Natural killer cell (primary cell): Measurements from ENCODE around the gene RUFY4. TPM values are rescaled to one million over a fixed set of nuclear protein-coding genes. Genes with fewer than 3 reads are reported as not detected.

ENCODE experiments used
- ATAC-seq, 3 donors: fragments of 150-1000 bp in 2 of 3; fragments of 200-7000 bp in 1 of 3; cut with Tn5 transposase; 1 replicate in 1 of 3; 2 replicates in 2 of 3; pipeline ENCODE4 v1.10.0; 2021; ENCODE audit warnings: mild to moderate bottlenecking in 2 of 3, moderate library complexity in 2 of 3
- DNase-seq, 2 donors: peaks; one replicate each; pipeline versions ENCODE4 v3.0.0 to v3.0.0-alpha.2; 2013 to 2021; ENCODE audit warnings: mixed read lengths in 1 of 2
- H3K27ac ChIP-seq: one replicate; pipeline ENCODE4 v1.5.1; 2013; ENCODE audit warnings: mild to moderate bottlenecking, low read length
- H3K27me3 ChIP-seq: one replicate; pipeline ENCODE4 v1.6.1; 2013; ENCODE audit warnings: low read length; ENCODE audit not compliant: control insufficient read depth, insufficient read depth
- H3K36me3 ChIP-seq: one replicate; pipeline ENCODE4 v1.6.1; 2013; ENCODE audit warnings: low read length; ENCODE audit not compliant: control insufficient read depth, insufficient read depth
- H3K4me1 ChIP-seq: one replicate; pipeline ENCODE4 v1.6.1; 2013; ENCODE audit warnings: low read length; ENCODE audit not compliant: control insufficient read depth, insufficient read depth
- H3K4me3 ChIP-seq: one replicate; pipeline ENCODE4 v1.5.1; 2013; ENCODE audit warnings: low read length
- H3K9me3 ChIP-seq: one replicate; pipeline ENCODE4 v1.6.1; 2013; ENCODE audit warnings: low read length; ENCODE audit not compliant: control insufficient read depth, insufficient read depth
- H3K27ac Mint-ChIP-seq, 2 donors: one replicate each; pipeline ENCODE4 v1.8.0; 2022; ENCODE audit warnings: mild to moderate bottlenecking in 2 of 2, mixed read lengths in 2 of 2, moderate library complexity in 1 of 2
- H3K27me3 Mint-ChIP-seq, 2 donors: one replicate each; pipeline ENCODE4 v1.8.0; 2022; ENCODE audit warnings: low read depth in 2 of 2, mixed read lengths in 2 of 2
- H3K36me3 Mint-ChIP-seq: one replicate; pipeline ENCODE4 v1.8.0; 2022; ENCODE audit warnings: mixed read lengths
- H3K4me1 Mint-ChIP-seq, 2 donors: one replicate each; pipeline ENCODE4 v1.8.0; 2022; ENCODE audit warnings: mixed read lengths in 2 of 2
- H3K4me3 Mint-ChIP-seq: one replicate; pipeline ENCODE4 v1.8.0; 2022; ENCODE audit warnings: mild to moderate bottlenecking, moderate library complexity, mixed read lengths
- H3K9me3 Mint-ChIP-seq, 2 donors: one replicate each; pipeline ENCODE4 v1.8.0; 2022; ENCODE audit warnings: mixed read lengths in 2 of 2
- WGBS: methylation state at CpG from one replicate; pipeline ENCODE4 v1.1.7; 2013; ENCODE audit warnings: missing lambda C conversion rate; ENCODE audit not compliant: insufficient coverage; 5-methylcytosine and 5-hydroxymethylcytosine counted together
- intact Hi-C: fragments of 100-400 bp; cut with micrococcal nuclease; formaldehyde crosslinking; loops from one replicate; pipeline ENCODE4 v1.14.2; 2022
- total RNA-seq, 4 donors: library from RNA; stranded (reverse); fragments of 120-200 nt in 1 of 4; gene quantifications; one replicate each; pipeline versions ENCODE4 v1.2.3 to v1.2.4, GENCODE V29; 2013 to 2022
- TF ChIP-seq, protein P1 (sequence below): fragments of 200-600 bp; IDR thresholded peaks from one replicate; pipeline ENCODE4 v1.8.0; 2022; ENCODE audit warnings: antibody characterized with exemption

The RUFY4 gene
- total RNA-seq, 3 donors from 2014 or later (not counting 1 experiment from before 2014, with no cell fraction given): 0.82 to 3.1 (median 1.8) TPM

DNA sequence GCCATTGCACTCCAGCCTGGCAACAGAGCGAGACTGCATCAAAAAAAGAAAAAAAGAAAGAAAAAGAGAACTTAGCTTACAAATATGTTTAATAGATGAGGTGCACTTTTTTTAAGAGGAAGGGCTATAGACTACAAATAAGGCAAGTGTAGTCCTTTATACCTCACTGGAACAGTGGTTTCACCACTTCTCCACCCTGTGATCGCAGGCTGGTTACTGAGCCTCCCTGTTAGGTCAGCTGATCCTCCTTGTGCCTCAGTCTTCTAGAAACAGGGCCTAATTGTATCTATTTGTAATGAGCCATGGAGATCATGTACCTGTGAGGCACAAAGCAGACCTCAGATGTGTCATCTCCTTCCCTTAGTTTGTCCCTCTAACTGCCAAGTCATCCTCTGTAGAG lies 61.3 kb downstream of the RUFY4 start:
- H3K27ac Mint-ChIP-seq: peak overlapping the region; percentile 75 to 95
- 58% methylated on average over 2 of the region's 2 CpGs for WGBS
- peak overlapping the region; percentile 97 for H3K4me3 Mint-ChIP-seq
- H3K4me1 ChIP-seq: peaks cover 63% of the 10 kb centered on the region
- H3K36me3 Mint-ChIP-seq: peaks cover 10% of the 10 kb centered on the region
- H3K27me3 Mint-ChIP-seq: no peaks in the 10 kb centered on the region
- peak; percentile 21 to 50 for DNase-seq
- intact Hi-C loops: loop anchor here (2.0 kb wide), 1 partner anchor 36 kb away; the partner anchor contains the start of gene CXCR1
- H3K4me3 ChIP-seq: peak overlapping the region; percentile 47
- H3K9me3 Mint-ChIP-seq: no peaks in the 10 kb centered on the region
- peaks cover 83 to 86% of the 10 kb centered on the region in 2 donors for H3K4me1 Mint-ChIP-seq
- H3K9me3 ChIP-seq: no peaks in the 10 kb centered on the region
- no peaks in the 10 kb centered on the region for H3K27me3 ChIP-seq
- peak overlapping the region; percentile 82 for H3K27ac ChIP-seq
- TF ChIP-seq, protein P1, sequence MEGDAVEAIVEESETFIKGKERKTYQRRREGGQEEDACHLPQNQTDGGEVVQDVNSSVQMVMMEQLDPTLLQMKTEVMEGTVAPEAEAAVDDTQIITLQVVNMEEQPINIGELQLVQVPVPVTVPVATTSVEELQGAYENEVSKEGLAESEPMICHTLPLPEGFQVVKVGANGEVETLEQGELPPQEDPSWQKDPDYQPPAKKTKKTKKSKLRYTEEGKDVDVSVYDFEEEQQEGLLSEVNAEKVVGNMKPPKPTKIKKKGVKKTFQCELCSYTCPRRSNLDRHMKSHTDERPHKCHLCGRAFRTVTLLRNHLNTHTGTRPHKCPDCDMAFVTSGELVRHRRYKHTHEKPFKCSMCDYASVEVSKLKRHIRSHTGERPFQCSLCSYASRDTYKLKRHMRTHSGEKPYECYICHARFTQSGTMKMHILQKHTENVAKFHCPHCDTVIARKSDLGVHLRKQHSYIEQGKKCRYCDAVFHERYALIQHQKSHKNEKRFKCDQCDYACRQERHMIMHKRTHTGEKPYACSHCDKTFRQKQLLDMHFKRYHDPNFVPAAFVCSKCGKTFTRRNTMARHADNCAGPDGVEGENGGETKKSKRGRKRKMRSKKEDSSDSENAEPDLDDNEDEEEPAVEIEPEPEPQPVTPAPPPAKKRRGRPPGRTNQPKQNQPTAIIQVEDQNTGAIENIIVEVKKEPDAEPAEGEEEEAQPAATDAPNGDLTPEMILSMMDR: no peak
- peaks cover 3% of the 10 kb centered on the region for H3K36me3 ChIP-seq
- ATAC-seq: peak; percentile 70 to 89 (median 88)

DNA sequence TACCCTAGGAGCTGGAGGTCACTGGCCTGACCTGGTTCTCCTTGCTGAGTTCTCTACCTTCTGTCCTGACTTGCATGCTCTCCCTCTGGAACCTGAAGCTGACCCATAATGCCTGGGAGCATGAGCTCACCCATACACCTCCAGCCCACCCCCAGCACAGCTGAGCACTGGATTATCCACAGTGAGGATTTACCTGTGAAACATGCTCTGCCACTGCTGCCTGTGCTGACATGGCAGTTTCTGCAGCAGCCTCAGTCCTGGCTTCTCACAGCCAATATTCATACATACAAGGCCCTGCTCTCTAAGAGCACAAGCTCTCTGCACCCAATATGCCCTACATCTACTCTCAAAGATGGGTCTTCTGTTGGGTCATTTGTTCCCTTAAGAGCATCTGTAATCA lies 61.8 kb downstream of the RUFY4 start:
- Histone ChIP-seq H3K27ac (peak overlapping the region; percentile 82), H3K36me3 (peaks cover 7% of the 10 kb centered on the region), H3K4me3 (no peak overlapping the region), H3K27me3 (no peaks in the 10 kb centered on the region), H3K9me3 (no peaks in the 10 kb centered on the region), H3K4me1 (peaks cover 59% of the 10 kb centered on the region)
- H3K36me3 Mint-ChIP-seq: peaks cover 15% of the 10 kb centered on the region
- TF ChIP-seq, protein P1: no peak
- H3K4me3 Mint-ChIP-seq: peak overlapping the region; percentile 97
- H3K4me1 Mint-ChIP-seq: peaks cover 83 to 86% of the 10 kb centered on the region in 2 donors
- no peaks in the 10 kb centered on the region for H3K9me3 Mint-ChIP-seq
- intact Hi-C loops: loop anchor here (2.0 kb wide), 1 partner anchor 36 kb away; the partner anchor contains the start of gene CXCR1
- no peak for DNase-seq
- peak in 2 of 3 donors; percentile 5 to 6 for ATAC-seq
- H3K27me3 Mint-ChIP-seq: no peaks in the 10 kb centered on the region
- peak overlapping the region; percentile 75 to 95 for H3K27ac Mint-ChIP-seq

DNA sequence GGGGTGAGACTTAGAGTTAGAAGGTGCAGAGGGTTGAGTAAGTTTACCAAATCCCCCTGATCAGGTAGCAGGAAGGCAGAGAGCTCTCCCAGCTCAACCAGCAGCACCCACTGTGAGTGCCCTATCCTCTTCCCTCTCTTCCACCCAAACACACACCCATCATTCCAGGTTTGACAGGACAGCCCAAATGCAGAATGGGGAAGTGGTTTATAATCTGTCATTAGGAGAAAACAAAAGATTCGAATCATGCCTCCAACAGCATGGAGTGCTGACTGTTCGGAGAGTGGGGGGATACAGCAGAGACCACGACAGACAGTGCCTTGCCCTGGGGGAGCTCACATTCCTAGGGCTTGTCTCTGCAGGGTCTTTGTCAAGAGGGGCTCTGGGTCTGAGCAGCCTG lies 68.5 kb downstream of the RUFY4 start:
- ATAC-seq (no peak), DNase-seq (no peak)
- TF ChIP-seq, protein P1: no peak
- Mint-ChIP-seq H3K27me3 (no peaks in the 10 kb centered on the region), H3K36me3 (peaks cover 33% of the 10 kb centered on the region), H3K4me3 (no peak overlapping the region), H3K9me3 (no peaks in the 10 kb centered on the region), H3K27ac (peak overlapping the region; percentile 51 to 64), H3K4me1 (peaks cover 45 to 51% of the 10 kb centered on the region in 2 donors)
- Histone ChIP-seq H3K36me3 (peaks cover 7% of the 10 kb centered on the region), H3K4me1 (peaks cover 14% of the 10 kb centered on the region), H3K4me3 (no peak overlapping the region), H3K27ac (no peak overlapping the region), H3K9me3 (no peaks in the 10 kb centered on the region), H3K27me3 (no peaks in the 10 kb centered on the region)
- WGBS: 25% methylated on average over 3 of the region's 3 CpGs
- intact Hi-C loops: no loop called here

DNA sequence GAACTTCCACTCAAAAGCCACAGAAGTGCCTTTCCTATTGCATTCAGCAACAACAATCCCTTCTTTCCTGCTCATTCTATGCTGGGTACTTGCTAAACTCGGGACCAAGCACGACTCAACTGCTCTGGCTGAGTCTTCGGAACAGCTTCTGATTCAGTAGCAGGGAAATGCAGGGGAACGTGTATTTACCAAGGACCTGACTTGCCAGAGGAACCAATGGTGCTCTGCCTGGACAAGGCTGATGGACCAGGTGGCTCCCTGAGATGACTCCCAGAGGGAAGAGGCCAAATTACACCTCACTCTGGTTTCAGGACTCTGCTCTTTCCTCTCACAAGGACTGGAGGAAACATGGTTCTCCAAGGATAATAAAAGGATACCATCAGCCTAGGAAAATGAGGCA lies 69.0 kb downstream of the RUFY4 start:
- no peak for DNase-seq
- Mint-ChIP-seq H3K4me3 (no peak overlapping the region), H3K9me3 (no peaks in the 10 kb centered on the region), H3K27me3 (no peaks in the 10 kb centered on the region), H3K27ac (peak overlapping the region in 1 of 2 donors; percentile 64), H3K36me3 (peaks cover 33% of the 10 kb centered on the region), H3K4me1 (peaks cover 40 to 48% of the 10 kb centered on the region in 2 donors)
- no peak overlapping the region for H3K4me3 ChIP-seq
- no peaks in the 10 kb centered on the region for H3K27me3 ChIP-seq
- no peak overlapping the region for H3K27ac ChIP-seq
- 77% methylated on average over 4 of the region's 4 CpGs for whole genome bisulfite sequencing
- ATAC-seq: no peak
- peaks cover 7% of the 10 kb centered on the region for H3K36me3 ChIP-seq
- TF ChIP-seq, protein P1: no peak
- intact Hi-C loops: no loop called here
- H3K4me1 ChIP-seq: peaks cover 14% of the 10 kb centered on the region
- H3K9me3 ChIP-seq: no peaks in the 10 kb centered on the region
